ENCODE data around the gene CDCA7. TPM values are rescaled to one million over a fixed set of nuclear protein-coding genes. Genes with fewer than 3 reads are reported as not detected.
"Not testable (repeated sequence)": the region's sequence is repeated elsewhere in the genome, so short reads cannot be mapped to it uniquely, and the experiment has no call there.

The CDCA7 gene
- total RNA-seq, 2 experiments from 2014 or later, result 80.4 to 88.2 TPM

DNA sequence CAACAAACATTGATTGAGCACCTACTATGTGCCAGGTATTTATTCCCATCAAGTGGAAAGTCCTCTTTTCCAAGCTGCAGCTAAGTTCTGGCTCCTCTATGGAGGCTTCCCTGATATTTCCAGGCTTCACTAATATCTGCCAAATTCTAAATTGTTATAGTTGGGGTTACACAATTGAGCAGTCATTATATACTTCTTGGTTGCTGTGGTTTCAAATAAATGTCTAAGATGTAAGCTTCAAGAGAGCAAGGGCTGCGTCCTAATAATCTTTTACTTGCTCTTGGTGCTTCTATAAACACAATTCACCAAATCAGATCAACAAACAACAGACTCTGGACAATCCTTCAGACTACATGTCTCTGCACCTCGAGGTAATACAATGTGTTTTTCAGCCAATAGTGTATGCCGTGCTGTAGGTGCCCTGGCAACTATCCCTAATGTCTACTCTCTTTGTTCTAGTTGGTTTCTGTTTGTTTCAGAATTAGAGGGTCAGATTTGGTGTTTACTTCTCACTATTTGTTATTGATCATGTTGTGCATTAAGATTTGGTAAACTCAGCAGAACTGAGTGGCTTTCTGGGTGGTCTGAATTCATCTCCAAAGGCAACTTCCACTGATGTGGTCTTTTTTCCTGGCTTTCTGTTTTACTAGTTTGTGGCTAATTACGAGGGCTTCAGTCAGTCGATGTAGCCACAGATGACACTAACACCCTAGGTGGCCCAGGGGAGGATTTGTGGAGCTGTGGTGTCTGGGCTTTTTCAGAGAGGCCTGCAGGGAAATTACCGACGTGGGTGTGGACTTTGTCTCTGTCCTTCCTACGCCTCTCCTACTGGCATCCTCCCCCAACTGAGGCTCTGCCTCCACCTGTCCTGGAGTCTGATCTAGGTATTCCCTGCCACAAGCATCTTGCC lies 50.4 kb downstream of the CDCA7 start:
- ChIA-PET CTCF (interaction anchor here (0.5 to 4.6 kb wide), 3 partner anchors 43 to 936 kb away, joined by 3 to 31 read pairs (median 22); no protein-coding TSS in a partner anchor), POLR2A (no interaction called here)
- DNase-seq, result no peak
- Mint-ChIP-seq H3K4me3 (no peak overlapping the region), H3K27me3 (peaks cover 33% of the 10 kb centered on the region), H3K36me3 (ENCODE audit: low read depth) (no peaks in the 10 kb centered on the region), H3K9me3 (ENCODE audit: low read depth) (no peaks in the 10 kb centered on the region), H3K27ac (no peak overlapping the region), H3K4me1 (peaks cover 5% of the 10 kb centered on the region)
- intact Hi-C loops (cut with DNase I, micrococcal nuclease), result no loop called here
- no peak for ATAC-seq

DNA sequence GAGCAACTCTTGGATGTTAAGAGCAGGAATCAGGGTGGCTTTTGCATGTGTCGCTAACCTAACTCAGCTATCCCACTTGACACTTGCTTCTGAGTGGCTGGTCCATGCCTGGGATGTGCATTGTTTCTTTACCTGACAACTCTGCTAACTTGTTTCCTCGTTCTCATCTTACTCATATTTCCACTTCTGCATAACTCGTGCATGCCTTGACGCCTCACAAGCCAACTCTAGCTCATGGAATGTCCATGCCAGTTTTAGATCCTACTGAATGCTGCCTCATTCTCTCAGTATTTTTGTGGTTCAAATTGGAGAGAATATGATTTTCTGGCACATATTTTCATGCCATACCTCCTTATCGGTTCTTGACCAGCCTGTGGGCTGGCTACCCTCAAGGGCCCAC lies 52.5 kb downstream of the CDCA7 start:
- CTCF ChIA-PET, result interaction anchor here (1.3 kb wide), 1 partner anchor 934 kb away, joined by 6 read pairs; no protein-coding TSS in a partner anchor
- POLR2A ChIA-PET, result no interaction called here
- peaks cover 17% of the 10 kb centered on the region for H3K27me3 Mint-ChIP-seq
- intact Hi-C loops (cut with DNase I, micrococcal nuclease), result no loop called here
- no peak for ATAC-seq
- no peak overlapping the region for H3K27ac Mint-ChIP-seq
- H3K4me1 Mint-ChIP-seq, result peaks cover 4% of the 10 kb centered on the region
- no peak for DNase-seq
- H3K9me3 Mint-ChIP-seq (ENCODE audit: low read depth), result no peaks in the 10 kb centered on the region
- no peaks in the 10 kb centered on the region for H3K36me3 Mint-ChIP-seq (ENCODE audit: low read depth)
- no peak overlapping the region for H3K4me3 Mint-ChIP-seq

DNA sequence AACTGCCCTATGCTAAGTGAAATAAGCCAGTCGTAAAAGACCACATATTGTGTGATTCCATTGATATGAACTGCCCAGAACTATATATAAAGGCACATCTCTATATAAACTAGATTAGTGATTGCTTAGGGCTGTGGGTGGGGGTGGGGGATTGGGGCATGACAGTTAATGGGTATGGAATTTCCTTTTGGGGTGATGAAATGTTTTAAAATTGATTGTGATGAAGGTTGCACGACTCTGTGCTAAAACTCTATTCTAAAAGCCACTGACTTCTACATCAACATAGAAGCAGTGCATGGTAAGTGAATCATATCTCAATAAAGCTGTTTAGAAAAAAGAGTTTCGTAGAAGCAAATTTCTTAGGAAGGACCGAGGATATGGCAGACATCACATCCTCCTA lies 53.0 kb downstream of the CDCA7 start:
- Mint-ChIP-seq H3K4me3 (no peak overlapping the region), H3K9me3 (ENCODE audit: low read depth) (no peaks in the 10 kb centered on the region), H3K27ac (no peak overlapping the region), H3K4me1 (no peaks in the 10 kb centered on the region), H3K27me3 (peaks cover 12% of the 10 kb centered on the region), H3K36me3 (ENCODE audit: low read depth) (no peaks in the 10 kb centered on the region)
- no peak for DNase-seq
- POLR2A ChIA-PET, result no interaction called here
- CTCF ChIA-PET, result no interaction called here
- no peak for ATAC-seq
- intact Hi-C loops (cut with DNase I, micrococcal nuclease), result no loop called here

DNA sequence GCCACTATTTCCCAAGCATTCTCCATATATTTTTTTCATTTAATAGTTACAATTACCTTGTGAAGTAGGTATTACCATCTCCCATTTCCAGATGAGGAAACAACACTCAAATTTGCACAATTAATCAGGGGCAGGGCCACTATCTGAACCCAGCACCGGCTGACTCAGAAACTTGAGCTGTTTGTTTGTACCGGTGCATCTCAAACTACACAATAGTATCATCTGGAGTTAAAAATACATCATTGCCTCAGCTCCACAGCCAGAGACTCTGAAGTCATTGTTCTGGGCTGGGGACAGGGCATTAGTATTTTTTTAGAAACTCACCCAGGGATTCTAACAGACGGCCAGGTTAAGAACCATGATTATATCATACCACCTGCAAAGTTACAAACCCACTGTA lies 55.9 kb downstream of the CDCA7 start:
- Mint-ChIP-seq H3K9me3 (ENCODE audit: low read depth) (no peaks in the 10 kb centered on the region), H3K27me3 (peaks cover 10% of the 10 kb centered on the region), H3K27ac (no peak overlapping the region), H3K36me3 (ENCODE audit: low read depth) (no peaks in the 10 kb centered on the region), H3K4me3 (no peak overlapping the region), H3K4me1 (no peaks in the 10 kb centered on the region)
- DNase-seq (no peak), ATAC-seq (no peak)
- intact Hi-C loops (cut with DNase I, micrococcal nuclease), result no loop called here
- ChIA-PET CTCF (interaction anchor here (0.7 to 1.4 kb wide), 3 partner anchors 8 to 383 kb away, joined by 3 to 4 read pairs (median 3); no protein-coding TSS in a partner anchor), POLR2A (no interaction called here)

DNA sequence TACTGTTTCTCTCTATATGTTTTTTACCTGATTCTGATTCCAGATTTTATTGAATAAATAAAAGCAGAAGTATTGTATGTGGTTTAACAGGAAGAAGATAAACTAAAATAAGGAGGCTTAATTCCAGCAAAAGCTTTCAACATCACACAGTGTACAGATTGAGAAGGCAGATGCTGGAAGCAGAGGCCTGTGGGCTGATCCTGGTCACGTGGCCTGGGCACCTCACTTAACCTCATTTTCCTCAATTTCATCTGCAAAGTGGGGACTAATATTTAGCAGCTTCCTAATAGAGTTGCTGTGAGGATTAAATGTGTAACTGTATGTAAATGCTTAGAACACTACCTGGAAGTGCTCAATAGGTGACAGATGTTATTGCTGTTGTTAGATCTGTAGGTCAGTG lies 58.0 kb downstream of the CDCA7 start:
- Mint-ChIP-seq H3K36me3 (ENCODE audit: low read depth) (no peaks in the 10 kb centered on the region), H3K27ac (no peak overlapping the region), H3K4me3 (no peak overlapping the region), H3K27me3 (peaks cover 9% of the 10 kb centered on the region), H3K9me3 (ENCODE audit: low read depth) (no peaks in the 10 kb centered on the region), H3K4me1 (no peaks in the 10 kb centered on the region)
- ATAC-seq, result no peak
- intact Hi-C loops (cut with DNase I, micrococcal nuclease), result no loop called here
- POLR2A ChIA-PET, result no interaction called here
- no peak for DNase-seq
- CTCF ChIA-PET, result interaction anchor here (0.6 to 1.2 kb wide), 2 partner anchors 10 to 416 kb away, joined by 3 to 6 read pairs; no protein-coding TSS in a partner anchor

DNA sequence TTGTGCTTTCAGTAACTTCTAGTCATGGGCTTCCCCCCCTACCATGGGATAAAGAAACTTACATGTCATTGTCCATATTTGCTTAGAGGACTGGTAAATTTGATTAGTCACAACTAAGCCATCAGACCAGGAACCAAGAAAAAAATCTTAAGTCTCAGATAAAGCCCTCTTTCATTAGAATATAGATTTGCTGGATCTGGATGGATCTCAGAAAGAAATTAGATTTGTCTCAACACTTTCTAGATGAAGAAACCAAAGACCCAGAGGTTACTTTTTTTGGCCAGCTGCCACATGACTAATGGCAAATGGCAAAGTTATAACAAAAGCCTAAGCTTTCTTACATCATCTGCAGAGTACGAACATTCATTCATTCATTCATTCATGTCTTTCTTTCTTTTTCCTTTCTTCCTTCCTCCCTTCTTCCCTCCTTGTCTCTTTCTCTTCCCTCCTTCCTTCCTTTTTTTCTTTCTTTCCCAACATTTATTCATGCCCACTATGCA lies 60.2 kb downstream of the CDCA7 start:
- no peak overlapping the region for H3K27ac Mint-ChIP-seq
- peaks cover 11% of the 10 kb centered on the region for H3K27me3 Mint-ChIP-seq
- no peaks in the 10 kb centered on the region for H3K4me1 Mint-ChIP-seq
- ChIA-PET CTCF (no interaction called here), POLR2A (no interaction called here)
- intact Hi-C loops (cut with DNase I, micrococcal nuclease), result no loop called here
- H3K36me3 Mint-ChIP-seq (ENCODE audit: low read depth), result no peaks in the 10 kb centered on the region
- H3K9me3 Mint-ChIP-seq (ENCODE audit: low read depth), result no peaks in the 10 kb centered on the region
- ATAC-seq, result no peak
- no peak overlapping the region for H3K4me3 Mint-ChIP-seq
- no peak for DNase-seq

DNA sequence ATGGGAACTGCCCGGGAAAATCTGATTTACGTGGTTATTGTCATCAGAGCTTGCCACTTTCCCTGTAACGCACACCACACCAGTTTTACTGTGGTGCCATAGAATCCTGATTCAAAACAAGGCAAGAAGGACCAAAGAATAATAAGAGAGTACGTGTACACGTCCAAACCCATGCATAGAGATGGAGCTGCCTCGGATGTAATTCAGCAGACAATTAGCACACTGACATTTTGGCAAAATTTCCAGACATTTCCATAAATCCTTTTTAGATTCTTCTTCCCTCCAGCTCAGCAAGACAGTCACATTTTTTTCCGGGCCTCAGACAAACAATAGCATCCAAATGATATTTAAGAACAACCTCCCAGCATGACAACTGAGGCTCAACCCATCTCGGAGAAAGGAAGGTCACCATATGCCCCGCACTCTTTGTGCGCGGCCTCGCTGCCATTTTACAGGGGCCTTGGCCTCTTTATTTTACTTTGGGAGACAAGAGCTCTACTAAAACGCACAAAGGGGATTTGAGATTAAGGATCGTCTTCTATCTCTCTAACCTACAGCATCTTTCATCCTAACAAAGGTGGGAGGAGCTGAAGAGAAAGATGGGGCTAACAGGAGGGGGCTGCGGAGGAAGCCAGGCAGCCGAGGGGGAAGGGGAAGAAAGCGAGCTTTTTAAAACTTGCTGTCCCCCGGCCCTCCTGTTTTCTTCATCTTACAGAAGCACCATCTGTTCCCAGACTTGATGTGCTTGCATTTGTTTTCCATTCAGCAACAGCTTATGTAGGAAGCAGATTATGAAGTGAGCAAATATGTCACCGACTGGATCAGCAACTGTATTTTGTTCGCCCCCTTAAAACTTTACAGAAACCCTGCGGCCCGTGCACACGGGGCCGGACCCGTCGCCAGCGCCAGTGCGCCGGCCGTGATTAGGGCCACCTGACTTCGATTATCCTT lies 61.0 kb downstream of the CDCA7 start:
- no peak overlapping the region for H3K27ac Mint-ChIP-seq
- no peak for DNase-seq
- no peak for ATAC-seq
- peaks cover 11% of the 10 kb centered on the region for H3K27me3 Mint-ChIP-seq
- no peaks in the 10 kb centered on the region for H3K36me3 Mint-ChIP-seq (ENCODE audit: low read depth)
- intact Hi-C loops (cut with DNase I, micrococcal nuclease), result no loop called here
- ChIA-PET CTCF (no interaction called here), POLR2A (no interaction called here)
- no peak overlapping the region for H3K4me3 Mint-ChIP-seq
- H3K4me1 Mint-ChIP-seq, result no peaks in the 10 kb centered on the region
- no peaks in the 10 kb centered on the region for H3K9me3 Mint-ChIP-seq (ENCODE audit: low read depth)

DNA sequence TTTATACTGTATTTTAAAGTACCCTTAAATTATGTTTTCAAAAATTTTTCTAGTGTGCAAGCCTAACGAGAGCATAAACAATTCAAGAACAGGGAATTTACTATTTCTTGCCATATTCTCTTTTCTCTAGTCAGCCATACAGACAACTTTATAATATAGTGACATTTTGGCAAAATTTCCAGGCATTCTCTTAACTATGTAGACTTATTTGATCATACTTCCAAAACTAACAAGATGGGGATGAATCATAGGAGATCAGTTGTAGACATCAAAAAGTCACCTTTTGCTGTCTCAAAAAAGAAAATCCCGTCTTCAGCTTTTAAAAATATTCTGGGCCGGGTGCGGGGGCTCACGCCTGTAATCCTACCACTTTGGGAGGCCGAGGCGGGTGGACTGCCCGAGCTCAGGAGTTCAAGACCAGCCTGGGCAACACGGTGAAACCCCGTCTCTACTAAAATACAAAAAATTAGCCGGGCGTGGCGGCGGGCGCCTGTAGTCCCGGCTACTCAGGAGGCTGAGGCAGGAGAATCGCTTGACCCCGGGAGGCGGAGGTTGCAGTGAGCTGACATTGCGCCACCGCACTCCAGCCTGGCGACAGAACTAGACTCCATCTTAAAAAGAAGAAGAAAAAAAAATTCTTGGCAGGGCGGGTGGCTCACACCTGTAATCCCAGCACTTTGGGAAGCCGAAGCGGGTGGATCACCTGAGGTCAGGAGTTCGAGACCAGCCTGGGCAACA lies 61.9 kb downstream of the CDCA7 start:
- CTCF ChIA-PET; intact Hi-C loops (cut with DNase I, micrococcal nuclease); ATAC-seq; H3K4me3 Mint-ChIP-seq; H3K27ac Mint-ChIP-seq; H3K9me3 Mint-ChIP-seq (ENCODE audit: low read depth); DNase-seq; H3K4me1 Mint-ChIP-seq; H3K36me3 Mint-ChIP-seq (ENCODE audit: low read depth): not testable (repeated sequence)
- POLR2A ChIA-PET, result interaction anchor here (0.6 kb wide), 1 partner anchor 392 kb away, joined by 3 read pairs; no protein-coding TSS in a partner anchor
- H3K27me3 Mint-ChIP-seq, result peaks cover 20% of the 10 kb centered on the region

DNA sequence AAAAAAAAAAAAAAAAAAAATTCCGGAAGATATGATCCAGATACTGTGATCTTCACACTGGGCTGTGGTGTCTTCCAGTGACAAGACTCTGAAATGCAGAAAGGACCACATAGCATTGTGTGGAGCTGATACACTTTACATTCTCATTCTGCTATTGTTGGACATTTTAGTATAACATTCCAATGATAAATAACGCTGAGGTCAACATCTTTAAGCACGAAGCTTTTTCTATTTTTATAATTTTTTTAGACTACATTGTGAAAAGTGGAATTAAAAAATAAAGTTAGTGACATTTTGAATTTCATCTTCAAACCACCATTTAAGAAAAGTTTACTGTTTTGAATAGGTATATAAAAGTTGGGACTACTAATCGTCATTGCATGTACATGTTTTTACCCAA lies 62.7 kb downstream of the CDCA7 start:
- Mint-ChIP-seq H3K36me3 (ENCODE audit: low read depth) (no peaks in the 10 kb centered on the region), H3K27me3 (peaks cover 25% of the 10 kb centered on the region), H3K9me3 (ENCODE audit: low read depth) (no peaks in the 10 kb centered on the region), H3K4me1 (no peaks in the 10 kb centered on the region), H3K27ac (no peak overlapping the region), H3K4me3 (no peak overlapping the region)
- ChIA-PET CTCF (no interaction called here), POLR2A (interaction anchor here (0.6 kb wide), 1 partner anchor 391 kb away, joined by 3 read pairs; no protein-coding TSS in a partner anchor)
- intact Hi-C loops (cut with DNase I, micrococcal nuclease), result no loop called here
- DNase-seq, result no peak
- ATAC-seq, result no peak

DNA sequence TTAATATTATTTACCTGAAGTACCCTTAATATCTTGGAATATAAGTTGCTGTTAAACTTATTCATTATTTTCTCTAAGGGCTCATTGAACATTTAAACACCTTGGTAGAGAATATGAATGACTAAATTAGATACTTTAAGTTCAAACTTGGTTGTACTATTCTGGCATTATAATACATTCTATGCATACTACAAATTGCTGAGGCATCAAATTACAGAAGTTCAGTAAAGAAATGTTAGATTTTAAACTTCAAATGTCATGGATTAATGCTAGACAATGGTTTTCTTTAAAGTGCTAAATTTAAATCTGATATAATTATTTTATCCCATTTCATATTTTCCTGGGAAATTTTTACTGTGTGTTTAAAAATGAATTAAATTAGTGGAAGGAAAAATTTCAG lies 63.1 kb downstream of the CDCA7 start:
- CTCF ChIA-PET, result no interaction called here
- H3K9me3 Mint-ChIP-seq (ENCODE audit: low read depth), result no peaks in the 10 kb centered on the region
- no peak for ATAC-seq
- no peaks in the 10 kb centered on the region for H3K36me3 Mint-ChIP-seq (ENCODE audit: low read depth)
- DNase-seq, result no peak
- peaks cover 25% of the 10 kb centered on the region for H3K27me3 Mint-ChIP-seq
- H3K4me1 Mint-ChIP-seq, result no peaks in the 10 kb centered on the region
- no peak overlapping the region for H3K27ac Mint-ChIP-seq
- POLR2A ChIA-PET, result no interaction called here
- H3K4me3 Mint-ChIP-seq, result no peak overlapping the region
- intact Hi-C loops (cut with DNase I, micrococcal nuclease), result no loop called here
